GM20000 (cell line): Measurements from ENCODE around the gene RPN1.

Experiments used
- DNase-seq: peaks from one replicate; pipeline ENCODE4 v3.0.0; 2012; ENCODE audit warnings: low spot score
- CTCF ChIP-seq: IDR thresholded peaks from 2 replicates; pipeline ENCODE4 v1.5.1; 2012; ENCODE audit warnings: mild to moderate bottlenecking, control low read depth; ENCODE audit errors: extremely low read depth, missing control alignments

RPN1 gene

DNA sequence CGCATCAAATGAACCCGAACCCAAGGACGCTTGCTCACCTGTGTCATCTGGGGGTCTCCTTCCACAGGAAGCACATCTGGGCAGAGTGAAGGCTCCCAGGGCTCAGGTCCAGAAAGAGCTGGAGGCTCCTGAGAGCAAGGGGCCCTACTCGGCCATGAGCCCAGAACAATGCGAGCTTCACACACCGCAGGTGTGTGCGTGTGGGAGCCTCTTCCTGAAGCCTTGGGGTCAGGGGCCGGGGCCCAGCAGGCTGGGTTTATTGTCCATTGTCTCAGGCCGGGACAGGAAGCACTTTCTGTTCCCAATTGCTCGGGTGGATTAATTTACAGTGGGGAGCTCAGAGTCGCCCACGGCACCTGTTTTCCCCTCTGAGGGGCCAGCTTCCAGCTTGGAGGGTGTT, 74.8 kb downstream of the RPN1 start:
- DNase-seq, result no peak

DNA sequence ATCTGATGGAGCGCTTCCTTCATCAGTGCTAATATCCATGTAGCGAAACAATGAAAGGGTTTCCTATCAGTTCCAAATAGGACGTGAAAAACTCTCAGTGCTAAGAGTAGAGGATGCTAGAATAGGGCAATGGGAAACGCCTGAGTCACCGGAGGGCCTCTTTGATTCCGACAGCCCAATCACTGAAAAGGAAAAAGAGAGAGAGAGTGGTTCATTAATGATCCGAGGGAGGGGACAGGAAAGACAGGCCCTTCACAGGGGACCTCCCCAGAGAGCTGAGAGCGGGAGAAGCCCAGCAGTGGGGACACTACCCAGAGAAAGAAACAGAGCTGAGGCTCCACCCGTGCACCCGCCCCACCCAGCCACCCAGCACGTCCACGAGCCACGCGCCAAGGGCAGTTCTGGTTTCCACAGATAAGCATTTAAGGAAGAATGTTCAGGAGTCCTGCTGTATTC, 76.9 kb downstream of the RPN1 start:
- no peak for DNase-seq
- TF ChIP-seq CTCF, result no peak

More for the DNA sequence above, 74.8 kb downstream of the RPN1 start:
- no peak for TF ChIP-seq CTCF

DNA sequence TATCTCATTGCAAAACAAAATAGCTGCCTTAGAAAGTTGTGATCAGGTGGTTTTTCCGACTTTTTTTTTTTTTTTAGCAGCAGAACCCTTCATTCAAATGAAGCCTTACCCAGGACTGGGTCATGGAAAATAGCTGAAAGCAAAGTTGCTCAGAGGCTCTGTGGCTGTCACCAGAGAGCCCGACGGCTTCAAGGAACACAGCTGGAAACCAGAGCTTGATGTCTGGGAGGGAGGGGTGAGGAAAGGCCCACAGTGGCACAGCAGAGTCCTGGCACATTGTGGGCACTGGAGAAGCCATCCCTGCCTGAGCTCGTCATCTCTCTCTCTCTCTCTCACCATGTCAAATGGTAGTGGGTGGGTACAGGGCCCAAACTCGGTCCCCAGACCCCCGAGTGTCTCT, 77.5 kb downstream of the RPN1 start:
- no peak for DNase-seq
- no peak for TF ChIP-seq CTCF

DNA sequence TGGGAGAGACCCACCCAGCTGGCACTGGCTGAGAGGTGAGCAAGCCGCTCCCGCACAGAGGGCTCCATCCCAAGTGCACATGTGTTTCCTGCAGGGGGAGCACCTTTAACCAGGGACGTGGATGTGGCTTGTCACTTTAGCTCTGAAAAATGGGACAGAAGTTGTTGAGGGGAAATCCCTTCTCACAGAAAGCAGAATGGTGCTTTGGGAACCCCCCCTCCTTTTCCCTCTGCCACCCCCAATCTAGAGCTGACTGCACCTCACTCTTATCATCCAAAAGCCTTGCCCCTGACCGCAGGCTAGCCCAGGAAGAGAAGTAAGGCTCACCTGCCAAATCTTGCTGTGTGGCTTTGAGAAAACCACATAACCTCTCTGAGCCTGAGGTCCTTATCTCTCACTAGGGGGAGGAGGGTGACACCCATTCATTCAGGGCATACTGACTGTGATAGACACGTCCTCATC, 77.9 kb downstream of the RPN1 start:
- peak; percentile 56 for DNase-seq
- peak; percentile 13 for TF ChIP-seq CTCF

GRCh38 chr3:128572013-128572412, 78.6 kb downstream of the RPN1 start:
- no peak for TF ChIP-seq CTCF
- DNase-seq, result no peak
